SU-DHL-6 (cell line): ENCODE results near the gene FUT6.

Experiments
- EZH2phosphoT487 ChIP-seq: fragments of 200-600 bp; sonication (generic), shearing (Covaris generic); conservative IDR thresholded peaks from 2 replicates; pipeline ENCODE4 v1.6.1; 2018; ENCODE audit warnings: mild to moderate bottlenecking, antibody characterized with exemption, low read length, moderate library complexity, mixed read lengths
- TF ChIP-seq, protein P1 (sequence below): fragments of 200-600 bp; sonication (generic); IDR thresholded peaks from one replicate; pipeline ENCODE4 v1.5.1; 2017; ENCODE audit warnings: antibody characterized with exemption, mild to moderate bottlenecking, low read length, moderate library complexity; ENCODE audit not compliant: insufficient read depth, poor library complexity, severe bottlenecking

GRCh38 chr19:5831159-5831558 lies 8.3 kb downstream of the FUT6 start:
- TF ChIP-seq, protein P1, sequence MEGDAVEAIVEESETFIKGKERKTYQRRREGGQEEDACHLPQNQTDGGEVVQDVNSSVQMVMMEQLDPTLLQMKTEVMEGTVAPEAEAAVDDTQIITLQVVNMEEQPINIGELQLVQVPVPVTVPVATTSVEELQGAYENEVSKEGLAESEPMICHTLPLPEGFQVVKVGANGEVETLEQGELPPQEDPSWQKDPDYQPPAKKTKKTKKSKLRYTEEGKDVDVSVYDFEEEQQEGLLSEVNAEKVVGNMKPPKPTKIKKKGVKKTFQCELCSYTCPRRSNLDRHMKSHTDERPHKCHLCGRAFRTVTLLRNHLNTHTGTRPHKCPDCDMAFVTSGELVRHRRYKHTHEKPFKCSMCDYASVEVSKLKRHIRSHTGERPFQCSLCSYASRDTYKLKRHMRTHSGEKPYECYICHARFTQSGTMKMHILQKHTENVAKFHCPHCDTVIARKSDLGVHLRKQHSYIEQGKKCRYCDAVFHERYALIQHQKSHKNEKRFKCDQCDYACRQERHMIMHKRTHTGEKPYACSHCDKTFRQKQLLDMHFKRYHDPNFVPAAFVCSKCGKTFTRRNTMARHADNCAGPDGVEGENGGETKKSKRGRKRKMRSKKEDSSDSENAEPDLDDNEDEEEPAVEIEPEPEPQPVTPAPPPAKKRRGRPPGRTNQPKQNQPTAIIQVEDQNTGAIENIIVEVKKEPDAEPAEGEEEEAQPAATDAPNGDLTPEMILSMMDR: no peak
- TF ChIP-seq EZH2phosphoT487: no peak
